ENCODE results near the gene FGFBP2. TPM values are rescaled to one million over a fixed set of nuclear protein-coding genes. Genes with fewer than 3 reads are reported as not detected.
"Not testable (repeated sequence)": the region's sequence is repeated elsewhere in the genome, so short reads cannot be mapped to it uniquely, and the experiment has no call there.

The FGFBP2 gene
- total and polyA plus RNA-seq, 7 donors, result 1.8 to 17.1 (median 3.9) TPM

GRCh38 chr4:15925830-15926229, 37.1 kb downstream of the FGFBP2 start:
- Histone ChIP-seq H3K27me3 (no peaks in the 10 kb centered on the region), H3K9me3 (no peaks in the 10 kb centered on the region), H3K36me3 (no peaks in the 10 kb centered on the region), H3K4me1 (peaks cover 0 to 9% (median 0%) of the 10 kb centered on the region in 4 donors), H3K4me3 (no peak overlapping the region), H3K27ac (no peak overlapping the region)
- no peak for TF ChIP-seq EP300 (IDR thresholded peaks at IDR 0.05)
- no peak for TF ChIP-seq POLR2A (IDR thresholded peaks at IDR 0.05)
- TF ChIP-seq POLR2AphosphoS5 (IDR thresholded peaks at IDR 0.05), result no peak
- DNase-seq, result no peak
- WGBS, 2 donors, result 87 to 91% methylated on average over 3 of the region's 3 CpGs
- intact Hi-C loops (cut with DNase I), result no loop called here

DNA sequence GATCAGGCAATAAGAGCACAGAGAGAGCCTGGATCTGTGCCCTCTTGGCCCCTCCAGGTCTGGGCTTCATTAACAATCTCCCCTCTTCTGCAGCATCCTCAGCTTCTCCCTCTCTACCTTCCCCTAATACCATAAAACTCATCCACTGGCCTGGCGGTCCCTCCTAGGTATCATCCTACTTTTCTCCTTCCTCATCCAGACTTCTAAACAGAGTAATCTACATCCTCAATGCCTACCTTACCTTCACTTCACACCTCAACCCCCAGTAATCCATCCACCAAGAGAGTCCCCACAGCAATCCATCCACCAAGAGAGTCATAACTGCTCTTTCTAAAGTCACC, 41.4 kb downstream of the FGFBP2 start:
- Histone ChIP-seq H3K9me3 (no peaks in the 10 kb centered on the region), H3K4me1 (peaks cover 0 to 12% (median 0%) of the 10 kb centered on the region in 4 donors), H3K36me3 (no peaks in the 10 kb centered on the region), H3K27ac (no peak overlapping the region), H3K4me3 (no peak overlapping the region), H3K27me3 (no peaks in the 10 kb centered on the region)
- no peak for DNase-seq
- TF ChIP-seq POLR2A (IDR thresholded peaks at IDR 0.05) (no peak), EP300 (IDR thresholded peaks at IDR 0.05) (no peak), POLR2AphosphoS5 (IDR thresholded peaks at IDR 0.05) (no peak)
- TF ChIP-seq, protein P1, sequence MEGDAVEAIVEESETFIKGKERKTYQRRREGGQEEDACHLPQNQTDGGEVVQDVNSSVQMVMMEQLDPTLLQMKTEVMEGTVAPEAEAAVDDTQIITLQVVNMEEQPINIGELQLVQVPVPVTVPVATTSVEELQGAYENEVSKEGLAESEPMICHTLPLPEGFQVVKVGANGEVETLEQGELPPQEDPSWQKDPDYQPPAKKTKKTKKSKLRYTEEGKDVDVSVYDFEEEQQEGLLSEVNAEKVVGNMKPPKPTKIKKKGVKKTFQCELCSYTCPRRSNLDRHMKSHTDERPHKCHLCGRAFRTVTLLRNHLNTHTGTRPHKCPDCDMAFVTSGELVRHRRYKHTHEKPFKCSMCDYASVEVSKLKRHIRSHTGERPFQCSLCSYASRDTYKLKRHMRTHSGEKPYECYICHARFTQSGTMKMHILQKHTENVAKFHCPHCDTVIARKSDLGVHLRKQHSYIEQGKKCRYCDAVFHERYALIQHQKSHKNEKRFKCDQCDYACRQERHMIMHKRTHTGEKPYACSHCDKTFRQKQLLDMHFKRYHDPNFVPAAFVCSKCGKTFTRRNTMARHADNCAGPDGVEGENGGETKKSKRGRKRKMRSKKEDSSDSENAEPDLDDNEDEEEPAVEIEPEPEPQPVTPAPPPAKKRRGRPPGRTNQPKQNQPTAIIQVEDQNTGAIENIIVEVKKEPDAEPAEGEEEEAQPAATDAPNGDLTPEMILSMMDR (IDR thresholded peaks at IDR 0.05), result no peak
- intact Hi-C loops (cut with DNase I), result no loop called here
- 94 to 97% methylated on average over 1 of the region's 1 CpG for WGBS, 2 donors

DNA sequence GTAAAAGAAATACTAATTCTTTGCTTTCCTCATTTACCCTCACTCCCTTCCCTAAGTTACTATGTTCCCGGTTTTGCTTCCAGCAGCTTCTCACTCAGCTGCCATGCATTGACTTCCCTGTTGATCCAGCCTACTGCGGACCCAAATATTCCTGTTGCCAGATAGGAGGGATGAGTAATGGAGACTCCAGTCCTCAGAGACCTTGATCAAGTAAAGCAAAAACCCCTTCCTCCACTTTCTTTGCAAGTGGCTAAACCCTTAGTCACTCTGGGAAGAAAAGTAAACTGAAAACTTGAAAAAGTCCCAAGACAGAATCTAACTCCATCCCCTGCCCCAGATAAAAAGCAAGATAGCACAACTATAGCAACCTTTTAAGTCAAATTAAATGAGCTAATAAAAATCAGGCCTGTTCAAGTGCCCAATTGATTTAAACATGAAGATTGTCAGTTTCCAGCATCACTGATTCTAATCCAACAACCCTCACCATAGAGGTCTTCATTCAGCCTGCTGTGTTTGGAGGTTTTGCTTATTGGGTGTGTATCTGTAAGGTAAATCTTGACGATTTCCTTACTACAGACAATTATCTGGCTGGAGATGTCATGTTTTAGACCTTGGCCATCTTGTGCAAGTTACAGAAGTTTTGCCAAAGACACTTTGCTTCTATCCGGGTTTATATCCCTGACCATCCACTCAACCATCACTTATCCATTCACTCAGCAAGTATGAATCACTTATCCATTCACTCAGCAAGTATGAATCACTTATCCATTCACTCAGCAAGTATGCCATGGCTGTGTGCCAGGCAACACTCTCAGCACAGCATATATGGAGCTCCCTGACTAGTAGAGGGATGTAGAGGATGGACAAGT, 42.0 kb downstream of the FGFBP2 start:
- no peaks in the 10 kb centered on the region for H3K36me3 ChIP-seq
- 54 to 72% methylated on average over 4 of the region's 4 CpGs for WGBS, 2 donors

DNA sequence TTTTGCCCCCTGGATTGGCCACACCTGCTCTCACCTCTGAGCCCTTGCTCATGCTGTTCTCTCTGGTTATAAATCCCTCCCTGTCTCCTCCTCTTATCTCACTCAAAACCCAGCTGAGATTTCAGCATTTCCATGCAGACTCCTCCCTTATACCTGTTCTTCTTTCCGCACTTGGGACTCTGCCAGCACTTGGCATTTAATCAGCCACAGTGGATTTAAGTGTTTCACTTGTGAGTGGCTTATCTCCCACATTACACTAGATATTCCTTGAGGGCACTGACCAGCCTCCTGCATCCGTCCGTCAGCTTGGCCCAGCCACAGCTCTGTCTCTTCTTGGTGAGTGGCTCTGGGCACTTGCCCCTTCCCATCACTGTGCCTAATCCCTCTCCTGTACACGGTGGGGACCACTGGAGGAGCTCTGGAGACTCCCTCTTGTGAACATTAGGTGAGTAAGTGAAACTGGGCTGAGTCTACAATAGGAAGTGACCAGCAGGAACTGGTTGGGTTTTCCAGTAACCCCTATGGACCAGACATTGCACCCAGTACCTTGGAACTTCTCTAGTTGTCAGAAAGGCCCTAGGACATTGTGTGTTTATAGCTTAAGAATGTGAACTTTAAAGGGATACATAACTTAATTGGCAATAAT, 44.4 kb downstream of the FGFBP2 start:
- H3K27ac ChIP-seq, result no peak overlapping the region
- H3K9me3 ChIP-seq, result no peaks in the 10 kb centered on the region
- no peak for DNase-seq
- H3K4me3 ChIP-seq, result no peak overlapping the region
- WGBS, 2 donors, result 20 to 72% methylated on average over 4 of the region's 4 CpGs
- TF ChIP-seq EP300 (IDR thresholded peaks at IDR 0.05), result no peak
- no peak for TF ChIP-seq POLR2AphosphoS5 (IDR thresholded peaks at IDR 0.05)
- TF ChIP-seq, protein P1 (IDR thresholded peaks at IDR 0.05), result no peak
- TF ChIP-seq POLR2A (IDR thresholded peaks at IDR 0.05), result no peak
- H3K36me3 ChIP-seq, result no peaks in the 10 kb centered on the region
- intact Hi-C loops (cut with DNase I), result no loop called here
- H3K4me1 ChIP-seq, result peaks cover 0 to 12% (median 0%) of the 10 kb centered on the region in 4 donors
- no peaks in the 10 kb centered on the region for H3K27me3 ChIP-seq

More for the DNA sequence above, 42.0 kb downstream of the FGFBP2 start:
- Histone ChIP-seq H3K4me3 (no peak overlapping the region), H3K9me3 (no peaks in the 10 kb centered on the region), H3K4me1 (peaks cover 0 to 12% (median 0%) of the 10 kb centered on the region in 4 donors), H3K27me3 (no peaks in the 10 kb centered on the region), H3K27ac (no peak overlapping the region)
- TF ChIP-seq EP300 (IDR thresholded peaks at IDR 0.05) (no peak), POLR2AphosphoS5 (IDR thresholded peaks at IDR 0.05) (no peak)
- TF ChIP-seq, protein P1 (IDR thresholded peaks at IDR 0.05), result no peak
- DNase-seq, result no peak
- intact Hi-C loops (cut with DNase I), result no loop called here

- 95 to 96% methylated on average over 2 of the region's 2 CpGs for WGBS, 2 donors
- no peak overlapping the region for H3K4me3 ChIP-seq
- no peaks in the 10 kb centered on the region for H3K9me3 ChIP-seq
- intact Hi-C loops (cut with DNase I), result no loop called here
- H3K27me3 ChIP-seq, result no peaks in the 10 kb centered on the region
- TF ChIP-seq, protein P1 (IDR thresholded peaks at IDR 0.05), result no peak
- TF ChIP-seq POLR2A (IDR thresholded peaks at IDR 0.05) (no peak), EP300 (IDR thresholded peaks at IDR 0.05) (no peak), POLR2AphosphoS5 (IDR thresholded peaks at IDR 0.05) (no peak)
- H3K4me1 ChIP-seq, result peaks cover 0 to 20% (median 0%) of the 10 kb centered on the region in 4 donors
- DNase-seq, result no peak
- H3K36me3 ChIP-seq, result no peaks in the 10 kb centered on the region
- no peak overlapping the region for H3K27ac ChIP-seq
Measured at GRCh38 chr4:15917297-15917696, 45.7 kb downstream of the FGFBP2 start.

GRCh38 chr4:15916358-15916757, 46.6 kb downstream of the FGFBP2 start:
- WGBS, 2 donors, result 95 to 96% methylated on average over 9 of the region's 9 CpGs

More at GRCh38 chr4:15916358-15916757, 46.6 kb downstream of the FGFBP2 start:
- H3K4me1 ChIP-seq, result peaks cover 0 to 18% (median 0%) of the 10 kb centered on the region in 4 donors
- H3K9me3 ChIP-seq; H3K4me3 ChIP-seq; DNase-seq; intact Hi-C loops (cut with DNase I); H3K27me3 ChIP-seq; H3K27ac ChIP-seq; H3K36me3 ChIP-seq: not testable (repeated sequence)
